Gastroesophageal sphincter (tissue), 3 donors: ENCODE results near the gene GPR55.

Experiments
- CTCF ChIP-seq, 4 experiments: fragments of 200-600 bp in 2 of 4; fragments of 450-650 bp in 2 of 4; sonication (generic) in 1 of 4; IDR thresholded peaks; one replicate each; pipeline ENCODE4 v1.5.1; 2017 to 2019; ENCODE audit warnings: antibody characterized with exemption in 4 of 4, mild to moderate bottlenecking in 2 of 4, moderate library complexity in 2 of 4
- POLR2A ChIP-seq, 2 donors: fragments of 450-650 bp; IDR thresholded peaks; one replicate each; pipeline ENCODE4 v1.6.1; 2017; ENCODE audit warnings: antibody characterized with exemption in 2 of 2, mild to moderate bottlenecking in 2 of 2, moderate library complexity in 1 of 2
- POLR2AphosphoS5 ChIP-seq: sonication (generic); formaldehyde crosslinking; IDR thresholded peaks from one replicate; pipeline ENCODE4 v1.6.1; 2017; ENCODE audit warnings: antibody characterized with exemption

GRCh38 chr2:230958820-230959756 lies 34.0 kb upstream of the GPR55 start:
- TF ChIP-seq POLR2AphosphoS5 (no peak), CTCF (IDR thresholded peaks at IDR 0.05) (no peak), POLR2A (IDR thresholded peaks at IDR 0.05) (no peak)
